ENCODE data around the gene ZNF583.

The ZNF583 gene

GRCh38 chr19:56476093-56476492 lies 72.0 kb downstream of the ZNF583 start:
- no peak for DNase-seq

Data from activated effector memory CD4-positive, alpha-beta T cell treated with Interleukin-2 at 50 U/mL for 16 hours (primary cell).